GM10266 (cell line): ENCODE results near the gene TM9SF4.

Experiments used
- DNase-seq: peaks from one replicate; pipeline ENCODE4 v3.0.0; 2012; ENCODE audit errors: extremely low spot score
- TF ChIP-seq, protein P1 (sequence below): IDR thresholded peaks from 2 replicates; pipeline ENCODE4 v1.5.1; 2012; ENCODE audit warnings: mild to moderate bottlenecking, low read depth; ENCODE audit not compliant: control insufficient read depth, insufficient read depth; ENCODE audit errors: missing control alignments

The TM9SF4 gene

DNA sequence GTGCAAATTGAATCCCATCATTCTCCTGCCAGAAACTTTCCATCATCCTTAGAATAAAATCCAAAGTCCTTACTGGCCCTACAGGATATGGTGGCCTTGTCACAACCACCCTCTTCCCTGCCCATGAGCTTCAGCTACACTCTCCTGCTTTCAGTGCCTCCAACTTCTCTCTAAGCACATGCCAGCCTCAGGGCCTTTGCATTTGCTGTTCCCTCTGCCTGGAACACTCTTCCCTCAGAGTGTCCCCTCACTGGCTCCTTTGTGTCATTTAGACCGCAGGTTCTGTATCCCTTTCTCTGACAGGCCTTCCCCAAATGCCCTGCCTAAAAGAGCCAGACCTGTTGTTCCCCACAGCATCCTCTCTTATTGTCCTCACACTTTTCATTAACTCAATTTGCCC, 39.2 kb upstream of the TM9SF4 start:
- TF ChIP-seq, protein P1, sequence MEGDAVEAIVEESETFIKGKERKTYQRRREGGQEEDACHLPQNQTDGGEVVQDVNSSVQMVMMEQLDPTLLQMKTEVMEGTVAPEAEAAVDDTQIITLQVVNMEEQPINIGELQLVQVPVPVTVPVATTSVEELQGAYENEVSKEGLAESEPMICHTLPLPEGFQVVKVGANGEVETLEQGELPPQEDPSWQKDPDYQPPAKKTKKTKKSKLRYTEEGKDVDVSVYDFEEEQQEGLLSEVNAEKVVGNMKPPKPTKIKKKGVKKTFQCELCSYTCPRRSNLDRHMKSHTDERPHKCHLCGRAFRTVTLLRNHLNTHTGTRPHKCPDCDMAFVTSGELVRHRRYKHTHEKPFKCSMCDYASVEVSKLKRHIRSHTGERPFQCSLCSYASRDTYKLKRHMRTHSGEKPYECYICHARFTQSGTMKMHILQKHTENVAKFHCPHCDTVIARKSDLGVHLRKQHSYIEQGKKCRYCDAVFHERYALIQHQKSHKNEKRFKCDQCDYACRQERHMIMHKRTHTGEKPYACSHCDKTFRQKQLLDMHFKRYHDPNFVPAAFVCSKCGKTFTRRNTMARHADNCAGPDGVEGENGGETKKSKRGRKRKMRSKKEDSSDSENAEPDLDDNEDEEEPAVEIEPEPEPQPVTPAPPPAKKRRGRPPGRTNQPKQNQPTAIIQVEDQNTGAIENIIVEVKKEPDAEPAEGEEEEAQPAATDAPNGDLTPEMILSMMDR = no peak
- DNase-seq = no peak

DNA sequence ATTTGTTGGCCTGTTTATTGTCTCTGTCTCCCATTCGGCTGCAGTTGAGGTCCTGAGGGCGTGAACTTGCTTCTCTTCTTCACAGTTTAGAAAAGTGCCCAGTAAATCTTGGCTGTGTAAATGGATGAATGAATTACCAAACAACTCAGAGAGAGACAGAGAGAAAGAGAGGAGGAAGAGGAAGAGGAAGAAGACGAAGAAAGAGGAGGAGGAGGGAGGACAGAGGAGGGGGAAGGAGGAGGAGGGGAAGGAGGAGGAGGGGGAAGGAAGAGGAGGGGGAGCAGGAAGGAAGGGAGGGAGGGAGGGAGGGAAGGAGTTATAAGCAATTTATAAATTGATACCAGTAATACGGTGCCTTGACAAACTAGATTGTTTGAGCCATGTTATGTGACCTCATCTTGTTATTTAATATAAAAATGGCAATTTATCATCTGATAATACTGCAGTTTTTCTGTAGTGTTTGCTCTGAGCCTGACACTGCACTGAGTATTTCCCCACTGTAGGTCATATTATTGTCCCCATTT, 38.8 kb upstream of the TM9SF4 start:
- no peak for DNase-seq
- TF ChIP-seq, protein P1 = no peak

DNA sequence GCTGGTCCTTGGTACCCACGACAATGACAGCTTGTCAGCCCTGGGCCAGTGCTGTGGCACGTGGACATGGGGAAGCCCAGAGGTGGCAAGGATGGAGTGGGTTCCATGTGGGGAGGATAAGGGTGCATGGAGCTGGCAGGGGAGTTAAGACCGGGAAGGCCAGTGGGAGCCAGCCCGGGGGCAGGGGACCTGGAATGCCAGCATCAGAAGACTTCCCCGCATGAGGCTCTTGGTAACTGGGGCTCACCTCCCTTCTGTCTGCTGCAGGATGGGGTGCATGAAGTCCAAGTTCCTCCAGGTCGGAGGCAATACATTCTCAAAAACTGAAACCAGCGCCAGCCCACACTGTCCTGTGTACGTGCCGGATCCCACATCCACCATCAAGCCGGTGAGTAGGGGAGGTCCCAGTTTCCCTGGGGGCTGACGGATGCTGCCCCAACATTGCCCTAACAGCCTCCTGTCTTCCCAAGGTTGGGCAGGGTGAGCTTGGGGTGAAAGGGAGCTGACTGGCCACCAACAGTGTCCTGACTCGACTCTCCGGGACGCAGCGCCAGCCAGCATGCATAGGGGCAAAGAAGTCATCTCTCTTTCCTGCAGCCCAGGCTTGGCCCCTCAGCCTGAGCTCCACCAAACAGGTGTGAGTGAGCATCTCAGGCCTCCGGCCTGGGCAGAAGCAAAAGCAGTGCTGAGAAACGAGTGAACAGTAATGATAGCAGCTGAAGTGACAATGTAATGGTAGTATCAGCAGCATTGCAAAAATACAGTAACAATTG, 37.9 kb upstream of the TM9SF4 start:
- TF ChIP-seq, protein P1 = no peak
- no peak for DNase-seq

DNA sequence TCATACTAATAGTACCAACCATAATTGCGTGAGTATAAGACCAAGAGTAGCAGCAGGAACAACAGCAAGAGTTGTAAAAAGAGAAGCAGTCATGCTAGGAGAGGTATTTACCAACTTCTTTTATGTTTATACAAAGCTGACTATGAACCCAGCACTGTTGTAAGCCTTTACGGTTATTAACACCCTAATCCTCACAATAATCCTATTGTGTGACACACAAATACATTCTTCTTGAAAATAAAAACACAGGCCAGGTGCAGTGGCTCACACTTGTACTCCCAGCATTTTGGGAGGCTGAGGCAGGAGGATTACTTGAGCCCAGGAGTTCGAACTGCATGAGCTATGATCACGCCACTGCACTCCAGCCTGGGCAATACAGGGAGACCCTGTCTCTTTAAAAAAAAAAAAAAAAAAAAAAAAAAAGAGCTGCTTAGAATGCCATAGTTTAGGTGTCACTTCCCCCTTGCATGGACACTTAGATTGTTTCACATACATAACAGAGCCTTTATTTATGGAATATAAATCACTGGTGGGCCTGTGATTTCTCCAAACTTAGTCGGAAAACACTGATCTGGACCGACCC, 37.3 kb upstream of the TM9SF4 start:
- TF ChIP-seq, protein P1 = no peak

DNA sequence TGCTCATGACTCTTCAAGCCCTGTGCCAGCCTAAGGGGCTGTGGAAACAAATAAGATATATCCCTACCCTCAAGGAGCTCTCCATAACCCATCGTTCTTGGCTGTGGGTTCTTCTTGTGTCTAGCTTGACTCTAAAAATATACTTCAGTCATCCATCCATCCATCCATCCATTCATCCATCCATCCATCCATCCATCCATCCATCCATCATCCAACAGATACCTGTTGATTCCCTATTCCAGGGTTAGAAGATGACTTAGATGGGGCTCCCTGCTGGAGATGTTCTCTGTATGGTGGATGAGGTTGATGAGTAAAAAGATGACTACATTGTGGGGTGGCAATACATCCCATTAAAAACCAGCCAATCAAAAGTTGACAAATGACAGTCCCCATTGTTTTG, 34.0 kb upstream of the TM9SF4 start:
- TF ChIP-seq, protein P1 = no peak
- DNase-seq = no peak

More for the DNA sequence above, 37.3 kb upstream of the TM9SF4 start:
- DNase-seq = no peak

DNA sequence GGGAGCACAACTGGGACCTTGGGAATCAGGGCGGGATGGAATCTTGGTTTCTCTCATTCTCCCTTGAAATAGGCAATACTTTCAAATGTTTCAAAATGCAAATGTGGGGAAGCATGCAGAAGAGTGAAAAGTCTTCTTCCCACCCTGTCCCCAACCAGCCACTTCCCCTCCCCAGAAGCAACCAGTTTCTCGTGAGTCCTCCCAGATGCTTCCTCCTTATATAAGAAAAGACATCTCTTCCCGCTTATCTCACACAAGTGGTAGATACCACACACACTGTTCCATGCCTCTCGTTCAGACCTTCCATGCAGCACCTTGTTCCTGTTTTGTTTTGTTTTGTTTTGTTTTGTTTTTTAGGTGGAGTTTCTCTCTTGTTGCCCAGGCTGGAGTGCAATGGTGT, 32.3 kb upstream of the TM9SF4 start:
- no peak for DNase-seq
- TF ChIP-seq, protein P1 = no peak

DNA sequence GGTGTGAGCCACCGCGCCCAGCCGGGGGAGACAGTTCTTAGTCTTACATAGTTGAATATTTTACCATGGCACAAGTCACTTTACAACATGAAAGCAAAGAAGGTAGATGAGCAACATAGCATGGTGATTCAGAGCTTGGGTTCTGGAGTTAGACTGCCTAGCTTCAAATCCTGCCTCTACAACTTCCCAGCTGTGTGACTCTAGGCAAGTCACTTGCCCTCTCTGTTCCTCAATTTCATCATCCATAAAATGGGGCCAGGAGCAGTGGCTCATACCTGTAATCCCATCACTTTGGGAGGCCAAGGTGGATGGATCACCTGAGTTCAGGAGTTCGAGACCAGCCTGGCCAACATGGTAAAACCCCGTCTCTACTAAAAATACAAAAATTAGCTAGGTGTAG, 31.2 kb upstream of the TM9SF4 start:
- TF ChIP-seq, protein P1 = no peak
- DNase-seq = no peak
